GM23248 (cell line): ENCODE results near the gene ITGB4. TPM values are rescaled to one million over a fixed set of nuclear protein-coding genes. Genes with fewer than 3 reads are reported as not detected.

ENCODE experiments used
- DNase-seq: peaks from one replicate; pipeline ENCODE4 v3.0.0-alpha.2; 2015
- H2AFZ ChIP-seq: fragments of 200-600 bp; sonication (generic); 2 replicates; pipeline ENCODE4 v1.6.1; 2016; ENCODE audit warnings: antibody characterized with exemption
- H3F3A ChIP-seq: fragments of 200-600 bp; sonication (generic); 2 replicates; pipeline ENCODE4 v1.6.1; 2016; ENCODE audit warnings: mild to moderate bottlenecking, antibody characterized with exemption, mixed run types; ENCODE audit not compliant: insufficient read depth
- H3K27ac ChIP-seq: fragments of 200-600 bp; sonication (generic); 2 replicates; pipeline ENCODE4 v1.5.1; 2016; ENCODE audit warnings: mild to moderate bottlenecking
- H3K27me3 ChIP-seq: fragments of 200-600 bp; sonication (generic); replicated peaks from 2 replicates; pipeline ENCODE4 v1.6.1; 2016; ENCODE audit warnings: mild to moderate bottlenecking; ENCODE audit not compliant: insufficient read depth
- H3K36me3 ChIP-seq: fragments of 200-600 bp; sonication (generic); 2 replicates; pipeline ENCODE4 v1.6.1; 2016; ENCODE audit warnings: low read depth, mild to moderate bottlenecking
- H3K4me1 ChIP-seq: fragments of 200-600 bp; sonication (generic); 2 replicates; pipeline ENCODE4 v1.6.1; 2016; ENCODE audit warnings: mild to moderate bottlenecking; ENCODE audit not compliant: insufficient read depth
- H3K4me2 ChIP-seq: fragments of 200-600 bp; sonication (generic); one replicate; pipeline ENCODE4 v1.6.1; 2016; ENCODE audit warnings: mild to moderate bottlenecking; ENCODE audit not compliant: unreplicated experiment
- H3K4me3 ChIP-seq: fragments of 200-600 bp; sonication (generic); 2 replicates; pipeline ENCODE4 v1.5.1; 2016; ENCODE audit warnings: mild to moderate bottlenecking
- H3K79me2 ChIP-seq: fragments of 200-600 bp; sonication (generic); 2 replicates; pipeline ENCODE4 v1.6.1; 2016; ENCODE audit warnings: mild to moderate bottlenecking; ENCODE audit not compliant: insufficient read depth
- H3K9ac ChIP-seq: fragments of 200-600 bp; sonication (generic); 2 replicates; pipeline ENCODE4 v1.6.1; 2016; ENCODE audit warnings: mild to moderate bottlenecking
- H3K9me2 ChIP-seq: fragments of 200-600 bp; sonication (generic); 2 replicates; pipeline ENCODE4 v1.6.1; 2016; ENCODE audit warnings: mixed run types, mild to moderate bottlenecking, moderate library complexity; ENCODE audit not compliant: insufficient read depth
- H3K9me3 ChIP-seq: fragments of 200-600 bp; sonication (generic); one replicate; pipeline ENCODE4 v1.6.1; 2017; ENCODE audit warnings: low read depth
- H4K20me1 ChIP-seq: fragments of 200-600 bp; sonication (generic); 2 replicates; pipeline ENCODE4 v1.6.0; 2016; ENCODE audit not compliant: insufficient read depth
- EZH2 ChIP-seq: fragments of 200-600 bp; sonication (generic); IDR thresholded peaks from 2 replicates; pipeline ENCODE4 v1.6.1; 2018; ENCODE audit warnings: antibody characterized with exemption, mild to moderate bottlenecking; ENCODE audit not compliant: insufficient read depth, poor library complexity, severe bottlenecking
- EZH2phosphoT487 ChIP-seq: fragments of 200-600 bp; sonication (generic); IDR thresholded peaks from 2 replicates; pipeline ENCODE4 v1.6.1; 2018; ENCODE audit warnings: antibody characterized with exemption, moderate library complexity, mild to moderate bottlenecking, low read depth; ENCODE audit not compliant: insufficient read depth
- WGBS, 2 experiments: methylation state at CpG; one replicate each; pipeline ENCODE4 v1.1.6; 2015 to 2017; ENCODE audit warnings: low lambda C conversion rate in 2 of 2, low coverage in 1 of 2; ENCODE audit errors: missing lambda C conversion rate in 2 of 2; 5-methylcytosine and 5-hydroxymethylcytosine counted together
- in situ Hi-C: fragments of 300-500 bp; cut with MboI; formaldehyde crosslinking; loops from 2 replicates; pipeline ENCODE4 v1.15.0; 2020
- polyA plus RNA-seq: library from polyadenylated mRNA; unstranded; fragments of >200 nt; fragmentation: Nextera tagmentation; extraction: Ambion mirVana; gene quantifications from 2 replicates; pipeline ENCODE4 v1.2.1, GENCODE V29; 2016
- total RNA-seq: library from RNA; depleted of rRNA; stranded (reverse); fragments of >200 nt; shearing (Covaris generic); gene quantifications from 2 replicates; pipeline ENCODE4 v1.2.3, GENCODE V29; 2014

The ITGB4 gene
- total and polyA plus RNA-seq, 2 experiments from 2014 or later: under 0.01 to 1.5 TPM

- in situ Hi-C loops: no loop called here
- Histone ChIP-seq H3K4me1 (no peaks in the 10 kb centered on the region), H2AFZ (no peak overlapping the region), H3K9ac (no peak overlapping the region), H3K79me2 (no peaks in the 10 kb centered on the region), H3K4me2 (no peak overlapping the region), H3F3A (no peaks in the 10 kb centered on the region), H3K9me2 (no peaks in the 10 kb centered on the region), H3K27me3 (peaks cover 21% of the 10 kb centered on the region), H4K20me1 (no peaks in the 10 kb centered on the region), H3K36me3 (no peaks in the 10 kb centered on the region), H3K27ac (no peak overlapping the region), H3K9me3 (no peaks in the 10 kb centered on the region), H3K4me3 (no peak overlapping the region)
- 72 to 79% methylated on average over 17 to 18 of the region's 18 CpGs for WGBS, 2 experiments
- TF ChIP-seq EZH2: no peak
- peak; percentile 23 for DNase-seq
These were observed 2.1 kb downstream of the ITGB4 start for GRCh38 chr17:75723171-75723930.

- Histone ChIP-seq H3K9me3 (no peaks in the 10 kb centered on the region), H3F3A (no peaks in the 10 kb centered on the region), H3K9ac (no peak overlapping the region), H3K36me3 (no peaks in the 10 kb centered on the region), H3K4me3 (no peak overlapping the region), H2AFZ (no peak overlapping the region), H3K4me1 (no peaks in the 10 kb centered on the region), H4K20me1 (no peaks in the 10 kb centered on the region), H3K27ac (no peak overlapping the region), H3K4me2 (no peak overlapping the region), H3K9me2 (no peaks in the 10 kb centered on the region), H3K27me3 (peaks cover 16% of the 10 kb centered on the region), H3K79me2 (no peaks in the 10 kb centered on the region)
- 74 to 82% methylated on average over 22 to 23 of the region's 23 CpGs for WGBS, 2 experiments
- no peak for DNase-seq
- TF ChIP-seq EZH2: no peak
- in situ Hi-C loops: loop anchor here (25.0 kb wide), 1 partner anchor 287 kb away; no protein-coding TSS in a partner anchor
These were observed 3.1 kb downstream of the ITGB4 start for GRCh38 chr17:75724016-75725003.

- no peaks in the 10 kb centered on the region for H3K9me3 ChIP-seq
- H3K79me2 ChIP-seq: no peaks in the 10 kb centered on the region
- H3K9ac ChIP-seq: no peak overlapping the region
- 86 to 90% methylated on average over 7 of the region's 7 CpGs for WGBS, 2 experiments
- DNase-seq: no peak
- no peaks in the 10 kb centered on the region for H3K36me3 ChIP-seq
- H4K20me1 ChIP-seq: no peaks in the 10 kb centered on the region
- H2AFZ ChIP-seq: no peak overlapping the region
- no peak for TF ChIP-seq EZH2phosphoT487
- TF ChIP-seq EZH2: no peak
- no peak overlapping the region for H3K4me2 ChIP-seq
- H3K27me3 ChIP-seq: peaks cover 13% of the 10 kb centered on the region
- in situ Hi-C loops: loop anchor here (25.0 kb wide), 1 partner anchor 288 kb away; no protein-coding TSS in a partner anchor
- no peak overlapping the region for H3K27ac ChIP-seq
- H3F3A ChIP-seq: no peaks in the 10 kb centered on the region
- no peaks in the 10 kb centered on the region for H3K4me1 ChIP-seq
- no peak overlapping the region for H3K4me3 ChIP-seq
- H3K9me2 ChIP-seq: no peaks in the 10 kb centered on the region
These were observed 4.2 kb downstream of the ITGB4 start for GRCh38 chr17:75725504-75725903.

GRCh38 chr17:75727391-75727790 is 6.1 kb downstream of the ITGB4 start:
- no peaks in the 10 kb centered on the region for H3K4me1 ChIP-seq
- TF ChIP-seq EZH2 (no peak), EZH2phosphoT487 (no peak)
- H2AFZ ChIP-seq: no peak overlapping the region
- no peak overlapping the region for H3K4me3 ChIP-seq
- in situ Hi-C loops: loop anchor here (25.0 kb wide), 1 partner anchor 290 kb away; no protein-coding TSS in a partner anchor
- H3K36me3 ChIP-seq: no peaks in the 10 kb centered on the region
- H3K9me3 ChIP-seq: no peaks in the 10 kb centered on the region
- H3K79me2 ChIP-seq: no peaks in the 10 kb centered on the region
- H4K20me1 ChIP-seq: no peaks in the 10 kb centered on the region
- H3K27ac ChIP-seq: no peak overlapping the region
- no peak for DNase-seq
- 73 to 85% methylated on average over 18 of the region's 18 CpGs for WGBS, 2 experiments
- no peaks in the 10 kb centered on the region for H3F3A ChIP-seq
- H3K4me2 ChIP-seq: no peak overlapping the region
- H3K27me3 ChIP-seq: peaks cover under 1% of the 10 kb centered on the region; the same call in 1 of the 2 replicates
- no peaks in the 10 kb centered on the region for H3K9me2 ChIP-seq
- H3K9ac ChIP-seq: no peak overlapping the region
